Frontal cortex (tissue), 4 donors: ENCODE results near the gene KRTAP5-7. TPM values are rescaled to one million over a fixed set of nuclear protein-coding genes. Genes with fewer than 3 reads are reported as not detected.

Source experiments
- DNase-seq, 2 donors: peaks; one replicate each; pipeline ENCODE4 v3.0.0; 2012; ENCODE audit warnings: low spot score in 2 of 2
- FAIRE-seq: peaks from 2 replicates; lab custom pipeline; 2012; peaks lifted over from hg19 to GRCh38; lab: Jason Lieb, UNC
- total RNA-seq: library from RNA; depleted of rRNA; stranded (reverse); fragments of >200 nt; gene quantifications from one replicate; pipeline ENCODE4 v1.2.3, GENCODE V29; 2014
- donor health status: control.
- donor health status: control.
- donor health status: control.

Gene KRTAP5-7
- total RNA-seq, 1 donor from 2014 or later, result under 0.01 TPM

GRCh38 chr11:71495286-71496230 is 31.5 kb upstream of the KRTAP5-7 start:
- FAIRE-seq, result no peak
- DNase-seq, result no peak

DNA sequence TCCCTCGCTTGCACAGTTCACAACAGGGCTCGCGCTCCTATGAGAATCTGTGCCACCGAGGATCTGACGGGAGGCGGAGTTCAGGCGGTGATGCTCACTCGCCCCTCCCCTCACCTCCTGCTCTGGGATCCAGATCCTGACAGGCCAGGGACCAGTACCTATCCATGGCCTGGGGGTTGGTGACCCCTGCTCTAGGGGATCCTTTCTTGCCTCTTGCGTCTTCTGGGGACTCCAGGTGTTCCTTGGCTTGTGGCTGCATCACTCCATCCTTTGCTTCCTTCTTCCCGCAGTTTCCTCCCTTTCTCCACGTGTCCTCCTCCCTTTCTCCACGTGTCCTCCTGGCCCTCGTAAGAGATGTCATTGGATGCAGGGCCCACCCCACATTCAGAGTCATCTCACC is 30.6 kb upstream of the KRTAP5-7 start:
- DNase-seq, result no peak
- no peak for FAIRE-seq

DNA sequence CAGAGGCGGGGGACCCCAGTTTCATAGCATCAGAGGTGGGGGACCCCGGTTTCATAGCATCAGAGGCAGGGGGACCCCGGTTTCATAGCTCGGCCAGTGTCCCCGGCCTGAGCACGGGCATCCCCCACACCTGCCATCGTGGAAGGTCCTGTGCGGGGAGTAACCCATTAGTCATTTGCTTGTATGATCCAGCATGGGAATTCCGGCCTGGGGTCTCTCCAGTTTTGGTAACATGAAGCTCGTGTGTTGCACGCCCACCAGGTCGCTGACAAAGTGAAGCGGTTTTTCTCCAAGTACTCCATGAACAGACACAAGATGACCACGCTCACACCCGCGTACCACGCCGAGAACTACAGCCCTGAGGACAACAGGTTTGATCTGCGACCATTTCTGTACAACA is 29.0 kb upstream of the KRTAP5-7 start:
- FAIRE-seq, result no peak

DNA sequence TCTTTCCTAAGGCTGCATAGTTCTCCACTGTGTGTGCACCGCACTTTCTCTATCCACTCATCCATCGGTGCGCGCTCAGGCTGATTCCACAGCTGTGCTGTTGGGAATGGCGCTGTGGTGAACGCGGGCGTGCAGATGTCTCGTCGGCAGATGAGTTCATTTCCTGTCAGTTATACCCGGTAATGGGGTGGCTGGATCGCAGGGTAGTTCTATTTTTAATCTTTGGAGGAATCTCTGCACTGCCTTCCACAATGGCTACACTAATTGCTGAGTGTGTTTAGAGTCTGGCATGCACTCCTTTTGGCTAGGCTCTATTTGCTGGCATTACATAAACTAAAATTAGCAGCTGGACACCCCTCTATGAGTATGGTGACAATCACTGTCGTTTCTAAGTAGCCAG is 27.9 kb upstream of the KRTAP5-7 start:
- no peak for DNase-seq
- no peak for FAIRE-seq

More for the DNA sequence above, 29.0 kb upstream of the KRTAP5-7 start:
- DNase-seq, result no peak

GRCh38 chr11:71499546-71499945 is 27.5 kb upstream of the KRTAP5-7 start:
- no peak for DNase-seq
- FAIRE-seq, result no peak

- FAIRE-seq (no peak), DNase-seq (no peak)
Observed at GRCh38 chr11:71500601-71501021, 26.5 kb upstream of the KRTAP5-7 start.

GRCh38 chr11:71501071-71501985 is 25.7 kb upstream of the KRTAP5-7 start:
- DNase-seq (no peak), FAIRE-seq (no peak)

GRCh38 chr11:71502026-71502425 is 25.0 kb upstream of the KRTAP5-7 start:
- no peak for FAIRE-seq
- no peak for DNase-seq

GRCh38 chr11:71502871-71503435 is 24.1 kb upstream of the KRTAP5-7 start:
- DNase-seq, result no peak
- no peak for FAIRE-seq

- DNase-seq (no peak), FAIRE-seq (no peak)
Observed at GRCh38 chr11:71504531-71504930, 22.5 kb upstream of the KRTAP5-7 start.

- no peak for DNase-seq
- FAIRE-seq, result no peak
Observed at GRCh38 chr11:71505001-71505400, 22.1 kb upstream of the KRTAP5-7 start.

DNA sequence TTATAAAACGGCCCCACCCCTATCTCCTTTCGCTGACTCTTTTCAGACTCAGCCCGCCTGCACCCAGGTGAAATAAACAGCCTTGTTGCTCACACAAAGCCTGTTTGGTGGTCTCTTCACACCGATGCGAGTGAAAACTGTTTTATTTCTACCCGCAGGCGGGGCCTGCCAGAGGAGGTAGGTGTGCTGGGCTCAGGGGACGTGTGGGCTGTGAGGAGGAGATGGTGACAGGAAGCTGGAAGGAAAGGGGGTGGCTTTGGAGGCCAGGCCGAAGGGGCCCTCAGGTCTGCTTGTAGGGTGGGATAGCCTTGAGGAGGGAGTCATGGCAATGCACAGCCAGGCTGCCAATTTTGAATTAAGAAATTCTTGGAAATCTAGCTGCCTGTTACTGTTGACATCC is 21.3 kb upstream of the KRTAP5-7 start:
- FAIRE-seq, result no peak
- no peak for DNase-seq

DNA sequence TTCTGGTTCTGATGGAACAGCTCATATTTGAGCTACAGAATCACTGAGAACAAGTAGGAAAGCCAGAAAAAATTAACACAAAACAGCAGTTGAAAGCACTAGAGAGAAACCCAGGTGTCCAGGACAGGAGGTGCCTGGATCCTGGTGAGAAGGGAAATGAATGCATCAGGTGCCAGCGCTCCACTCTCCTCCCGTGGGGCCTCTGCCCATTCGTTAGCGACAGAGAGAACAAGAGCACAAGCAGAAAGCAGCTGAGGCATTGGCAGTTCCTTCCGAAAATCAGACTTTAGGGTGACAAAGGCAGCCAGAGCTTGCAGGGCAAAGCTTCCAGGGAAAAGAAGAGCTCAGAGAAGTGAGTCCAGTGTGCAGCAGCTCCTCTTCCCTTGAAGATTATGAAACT is 20.0 kb upstream of the KRTAP5-7 start:
- FAIRE-seq (no peak), DNase-seq (no peak)

GRCh38 chr11:71518506-71519471 is 8.3 kb upstream of the KRTAP5-7 start:
- FAIRE-seq, result no peak
- DNase-seq, result no peak

GRCh38 chr11:71519546-71519945 is 7.5 kb upstream of the KRTAP5-7 start:
- DNase-seq (no peak), FAIRE-seq (no peak)

GRCh38 chr11:71525188-71525937 is 1.7 kb upstream of the KRTAP5-7 start:
- no peak for DNase-seq
- FAIRE-seq, result no peak

- no peak for DNase-seq
- no peak for FAIRE-seq
Observed at GRCh38 chr11:71525938-71526495, 1.1 kb upstream of the KRTAP5-7 start.

- FAIRE-seq, result no peak
- no peak for DNase-seq
Observed at GRCh38 chr11:71527576-71528210, 626 bp downstream of the KRTAP5-7 start.
